ENCODE results near the gene LGR4.

Gene LGR4

DNA sequence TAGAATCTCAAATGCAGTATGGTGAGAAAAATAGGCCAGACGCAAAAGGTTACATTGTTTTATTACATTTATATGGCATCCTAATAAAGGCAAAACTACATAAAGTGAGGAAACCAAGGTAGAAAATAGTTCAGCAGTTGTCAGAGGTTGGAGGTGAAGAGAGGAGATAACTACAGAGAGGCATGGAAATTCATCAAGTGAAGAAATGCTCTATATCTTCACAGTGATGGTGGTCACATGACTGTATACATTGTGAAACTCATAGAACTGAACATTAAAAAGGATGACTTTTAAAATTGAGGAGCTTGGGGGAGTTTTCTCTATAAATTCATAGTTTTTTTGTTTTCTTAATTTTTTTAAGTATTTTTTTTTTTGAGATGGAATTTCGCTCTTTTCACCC, 14.4 kb downstream of the LGR4 start:
- ChIA-PET POLR2A (no interaction called here), CTCF (no interaction called here)
- Histone ChIP-seq H3K36me3 (ENCODE audit: control insufficient read depth in 2 of 2, insufficient read depth in 1 of 2, low read length in 2 of 2) (no peaks in the 10 kb centered on the region), H3K4me1 (ENCODE audit: control insufficient read depth, insufficient read depth, low read length) (peaks cover 5% of the 10 kb centered on the region), H3K27ac (ENCODE audit: extremely low read depth, low read depth, low read length) (no peak overlapping the region), H3K9me3 (ENCODE audit: control insufficient read depth, insufficient read depth, low read depth, low read length) (no peaks in the 10 kb centered on the region), H3K4me3 (ENCODE audit: low read depth, low read length) (no peak overlapping the region)
- no peak for TF ChIP-seq ZNF341 (tag by site-specific recombination; IDR thresholded peaks at IDR 0.05; ENCODE audit: low read depth)
- no peak for TF ChIP-seq KLF8 (tag by site-specific recombination; IDR thresholded peaks at IDR 0.05)
- TF ChIP-seq ZNF776 (tag by site-specific recombination; IDR thresholded peaks at IDR 0.05; ENCODE audit: borderline replicate concordance): no peak
- no peak for TF ChIP-seq ZBTB6 (tag by site-specific recombination; IDR thresholded peaks at IDR 0.05)
- TF ChIP-seq ZNF555 (tag by site-specific recombination; conservative IDR thresholded peaks at IDR 0.05): no peak
- TF ChIP-seq ZNF600 (tag by site-specific recombination; IDR thresholded peaks at IDR 0.05): no peak
- no peak for TF ChIP-seq ZNF174 (tag by site-specific recombination; IDR thresholded peaks at IDR 0.05)
- TF ChIP-seq ZNF366 (tag by site-specific recombination; conservative IDR thresholded peaks at IDR 0.05): no peak
- no peak for TF ChIP-seq REST (tag by site-specific recombination; IDR thresholded peaks at IDR 0.05)
- TF ChIP-seq ZNF707 (tag by site-specific recombination; IDR thresholded peaks at IDR 0.05): no peak
- TF ChIP-seq ZNF24 (tag by site-specific recombination; IDR thresholded peaks at IDR 0.05): no peak
- no peak for TF ChIP-seq ZBTB48 (tag by site-specific recombination; IDR thresholded peaks at IDR 0.05)
- no peak for TF ChIP-seq ZNF596 (tag by site-specific recombination; IDR thresholded peaks at IDR 0.05)
- TF ChIP-seq ZNF670 (tag by site-specific recombination; IDR thresholded peaks at IDR 0.05; ENCODE audit: low read depth): no peak
- no peak for TF ChIP-seq ZNF292 (tag by site-specific recombination; IDR thresholded peaks at IDR 0.05; ENCODE audit: borderline replicate concordance, low read depth)
- TF ChIP-seq ZNF544 (tag by site-specific recombination; IDR thresholded peaks at IDR 0.05): no peak
- TF ChIP-seq, protein P1, sequence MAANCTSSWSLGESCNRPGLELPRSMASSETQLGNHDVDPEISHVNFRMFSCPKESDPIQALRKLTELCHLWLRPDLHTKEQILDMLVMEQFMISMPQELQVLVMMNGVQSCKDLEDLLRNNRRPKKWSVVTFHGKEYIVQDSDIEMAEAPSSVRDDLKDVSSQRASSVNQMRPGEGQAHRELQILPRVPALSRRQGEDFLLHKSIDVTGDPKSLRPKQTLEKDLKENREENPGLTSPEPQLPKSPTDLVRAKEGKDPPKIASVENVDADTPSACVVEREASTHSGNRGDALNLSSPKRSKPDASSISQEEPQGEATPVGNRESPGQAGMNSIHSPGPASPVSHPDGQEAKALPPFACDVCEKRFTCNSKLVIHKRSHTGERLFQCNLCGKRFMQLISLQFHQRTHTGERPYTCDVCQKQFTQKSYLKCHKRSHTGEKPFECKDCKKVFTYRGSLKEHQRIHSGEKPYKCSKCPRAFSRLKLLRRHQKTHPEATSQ (tag by site-specific recombination; IDR thresholded peaks at IDR 0.05): no peak
- no peak for TF ChIP-seq ZNF2 (tag by site-specific recombination; IDR thresholded peaks at IDR 0.05)
- no peak for TF ChIP-seq ZNF23 (tag by site-specific recombination; IDR thresholded peaks at IDR 0.05; ENCODE audit: borderline replicate concordance)
- TF ChIP-seq TSHZ1 (tag by site-specific recombination; IDR thresholded peaks at IDR 0.05; ENCODE audit: borderline replicate concordance): no peak
